ENCODE results near the gene ZNF117. TPM values are rescaled to one million over a fixed set of nuclear protein-coding genes. Genes with fewer than 3 reads are reported as not detected.

Gene ZNF117
- total RNA-seq, 1 donor from 2014 or later, result 7.1 TPM

Other genes with a start within 250 kb of the ZNF117 start
- 3.5 and 4.8 TPM in 2 replicates for gene ZNF138, start 196.6 kb downstream of the ZNF117 start, total RNA-seq
- gene ZNF273, start 87.8 kb downstream of the ZNF117 start, total RNA-seq, result 3.3 and 5.6 TPM in 2 replicates
- gene ERV3-1, start 15.7 kb upstream of the ZNF117 start, total RNA-seq, result 6.9 and 11.3 TPM in 2 replicates